Stimulated activated CD4-positive, alpha-beta T cell treated with anti-CD3 and anti-CD28 coated beads, Interleukin-1b, Interleukin-23, amount 100 ng/mL, for 4 hours (primary cell): Measurements from ENCODE around the gene FAM219A.
A peak's percentile ranks its signal among the peaks of the same experiment; 100 is the strongest.

Source experiments
- DNase-seq, 2 donors: peaks; one replicate each; pipeline ENCODE4 v3.0.0-alpha.2; 2020; ENCODE audit warnings: low read depth in 2 of 2

The FAM219A gene

DNA sequence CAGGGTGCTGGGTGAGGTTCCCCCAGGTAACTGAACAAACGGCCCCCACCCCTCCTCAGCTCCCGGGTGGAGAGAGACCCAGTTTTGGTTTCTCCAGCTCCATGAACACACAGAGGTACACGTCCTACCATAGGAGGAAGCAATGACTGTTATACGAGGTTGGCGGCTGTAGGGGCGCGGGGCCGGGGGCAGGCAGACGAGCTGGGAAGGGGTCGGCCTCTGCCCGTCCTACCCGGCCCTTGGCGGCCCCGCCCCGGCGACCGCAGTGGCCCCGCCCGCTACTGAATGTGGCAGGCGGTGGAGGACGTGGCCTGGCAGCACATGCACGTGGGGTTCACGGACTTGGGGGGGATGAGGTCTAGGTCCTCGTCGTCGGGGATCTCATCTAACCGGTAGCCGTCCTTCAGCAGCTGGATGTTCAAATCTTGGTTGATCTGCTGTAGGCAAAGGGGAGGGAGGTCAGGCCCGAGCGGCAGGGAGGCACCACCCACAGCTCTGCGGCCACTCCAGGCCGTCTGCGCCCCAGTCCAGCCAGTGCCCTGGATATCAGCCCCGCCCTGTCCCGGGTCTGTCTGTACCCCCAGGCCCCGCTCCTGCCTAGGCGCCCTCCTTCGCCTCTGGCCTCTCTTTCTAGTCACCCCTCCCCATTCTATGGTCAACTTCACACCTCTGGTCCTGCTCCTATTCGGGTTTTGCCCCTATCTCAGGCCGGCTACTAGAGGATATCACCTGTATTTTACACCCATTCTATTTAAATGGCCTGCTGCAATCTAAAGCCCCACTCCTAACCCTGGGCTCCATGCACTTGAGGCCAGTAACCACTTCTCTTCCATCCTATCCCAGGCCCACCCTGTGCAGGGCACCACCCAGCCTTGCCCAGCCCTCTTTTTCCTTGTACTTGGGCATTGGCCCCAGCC, 57.4 kb downstream of the FAM219A start:
- DNase-seq: no peak

DNA sequence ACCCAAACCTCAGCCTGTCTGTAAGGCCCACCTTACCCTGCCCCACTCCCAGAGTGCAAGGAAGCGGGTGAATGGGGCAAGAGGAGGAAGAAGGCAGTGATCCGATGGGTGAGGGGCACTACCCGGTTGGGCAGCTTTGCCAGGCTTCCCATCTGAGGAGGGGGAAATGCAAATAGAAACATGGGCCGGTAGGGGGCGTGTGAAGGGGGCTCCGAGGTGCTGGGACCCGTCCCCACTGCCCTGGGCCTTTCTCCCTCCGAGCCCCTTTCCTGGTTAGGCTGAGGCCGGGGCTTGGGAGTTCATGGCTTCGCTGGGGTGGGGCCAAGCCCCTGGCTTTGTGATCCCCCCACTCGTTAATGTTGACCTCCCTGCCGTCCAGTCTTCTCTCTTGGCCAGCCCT, 58.1 kb downstream of the FAM219A start:
- DNase-seq: no peak

DNA sequence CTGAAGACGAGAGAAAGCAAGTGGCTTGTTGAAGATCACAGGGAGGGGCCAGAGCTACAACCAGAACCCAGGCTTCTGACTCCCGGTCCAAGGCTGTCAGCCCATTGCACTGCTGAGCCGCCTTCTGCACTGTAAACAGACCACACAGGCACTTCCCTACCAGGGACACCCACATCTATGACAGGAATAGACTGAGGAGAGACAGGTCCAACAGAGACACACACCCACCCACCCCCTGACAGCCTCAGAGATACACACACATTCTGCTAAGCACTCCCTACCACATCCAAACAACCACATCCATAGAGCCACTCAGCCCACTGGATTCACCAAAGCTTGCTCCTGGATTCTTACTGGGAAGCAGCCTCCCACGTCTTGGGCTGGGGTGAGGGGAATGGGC, 58.6 kb downstream of the FAM219A start:
- no peak for DNase-seq

DNA sequence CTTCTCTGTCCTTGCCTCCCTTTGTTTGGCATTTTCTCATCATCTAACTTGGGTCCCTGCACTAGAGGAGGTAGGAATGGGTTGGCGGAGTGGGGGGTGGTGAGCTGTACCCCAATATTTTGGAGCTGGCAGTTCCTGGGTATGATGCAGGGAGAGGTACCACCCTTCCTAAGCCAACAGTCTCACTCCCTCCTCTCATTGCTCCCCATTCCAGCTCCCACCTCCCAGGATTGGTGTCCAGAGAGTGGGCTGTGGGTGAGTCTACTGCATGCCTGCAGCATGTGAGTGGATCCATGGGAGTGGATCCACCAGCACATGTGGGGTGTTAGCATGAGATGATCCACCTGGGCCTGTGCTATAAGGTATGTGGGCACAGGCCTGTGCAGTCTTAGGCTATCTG, 59.5 kb downstream of the FAM219A start:
- no peak for DNase-seq

DNA sequence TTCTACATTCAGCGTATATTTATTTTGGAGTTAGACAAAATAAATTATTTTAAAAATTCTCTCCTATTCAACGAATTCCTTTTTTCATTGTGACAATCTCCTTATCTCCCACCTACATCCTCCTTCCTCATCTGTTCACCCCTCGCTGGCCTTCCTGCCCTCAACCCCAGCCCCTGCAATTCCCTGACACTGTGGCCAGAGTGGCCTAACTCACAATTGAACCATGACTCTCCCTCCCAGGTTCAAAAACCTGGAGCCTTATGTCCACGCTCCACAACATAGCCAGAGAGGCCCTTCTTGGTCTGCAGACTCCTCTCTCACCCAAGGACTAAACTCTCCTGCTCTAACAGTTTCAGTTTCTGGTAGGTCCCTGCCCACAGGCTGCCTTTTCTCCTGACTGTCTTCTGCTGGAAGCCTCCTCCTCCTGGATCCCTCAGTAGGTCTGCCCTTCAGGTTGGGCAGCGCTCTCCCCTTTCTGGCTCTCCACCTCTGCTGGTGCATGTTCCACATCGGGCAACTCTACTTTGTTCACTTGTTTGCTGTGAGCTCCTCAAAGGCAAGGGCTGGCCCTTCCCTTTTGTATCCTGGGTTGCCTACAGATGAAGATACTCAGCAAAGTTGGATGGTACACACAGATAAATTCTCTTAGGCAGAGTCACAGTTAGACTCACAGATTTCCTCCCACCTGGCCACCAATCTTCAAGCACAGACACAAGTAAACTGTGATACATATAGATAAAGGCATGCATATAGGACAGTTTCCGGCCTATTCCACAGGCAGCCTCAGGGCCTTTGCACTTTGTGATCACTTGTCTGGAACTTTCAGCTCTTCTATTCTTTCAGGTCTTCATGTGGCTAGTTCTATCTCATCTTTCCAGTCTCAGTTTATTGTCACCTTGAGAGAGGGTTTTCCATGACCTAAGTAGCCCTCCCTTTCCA, 61.8 kb downstream of the FAM219A start:
- DNase-seq: no peak

DNA sequence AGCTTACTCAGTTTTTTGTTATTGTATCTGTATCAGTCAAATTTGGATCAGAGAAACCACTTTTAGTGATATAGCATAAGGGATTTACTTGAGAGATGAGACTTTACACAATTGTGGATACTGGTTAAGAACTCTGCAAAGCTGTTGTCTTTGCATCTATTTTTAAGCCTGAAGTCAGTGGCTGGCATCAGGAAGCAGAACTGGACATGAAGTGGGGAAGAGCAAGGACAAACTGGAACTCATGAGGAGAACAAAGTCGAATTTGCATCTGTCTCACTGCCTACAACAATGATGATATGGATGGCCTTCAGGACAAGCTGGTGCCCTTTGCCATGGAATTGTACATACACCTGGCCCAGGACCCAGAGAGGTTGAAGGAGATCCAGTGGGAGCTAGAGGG, 65.9 kb downstream of the FAM219A start:
- no peak for DNase-seq

DNA sequence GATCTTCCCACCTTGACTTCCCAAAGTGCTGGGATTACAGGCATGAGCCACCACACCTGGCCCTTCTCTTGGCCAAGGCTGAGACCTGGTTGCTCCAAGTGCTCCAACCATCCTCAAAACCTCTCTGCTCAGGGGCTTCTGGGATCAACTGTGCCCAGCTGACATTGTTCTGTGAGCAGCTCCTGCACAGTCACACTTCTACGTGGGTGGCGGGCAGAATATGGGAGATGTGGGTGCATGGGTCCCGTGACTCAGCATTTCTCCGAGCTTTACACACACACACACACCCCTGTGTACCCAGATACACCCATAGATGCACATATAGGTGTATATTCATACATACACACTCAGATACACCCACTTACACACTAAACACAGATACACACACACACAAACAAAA, 71.1 kb downstream of the FAM219A start:
- DNase-seq: no peak

DNA sequence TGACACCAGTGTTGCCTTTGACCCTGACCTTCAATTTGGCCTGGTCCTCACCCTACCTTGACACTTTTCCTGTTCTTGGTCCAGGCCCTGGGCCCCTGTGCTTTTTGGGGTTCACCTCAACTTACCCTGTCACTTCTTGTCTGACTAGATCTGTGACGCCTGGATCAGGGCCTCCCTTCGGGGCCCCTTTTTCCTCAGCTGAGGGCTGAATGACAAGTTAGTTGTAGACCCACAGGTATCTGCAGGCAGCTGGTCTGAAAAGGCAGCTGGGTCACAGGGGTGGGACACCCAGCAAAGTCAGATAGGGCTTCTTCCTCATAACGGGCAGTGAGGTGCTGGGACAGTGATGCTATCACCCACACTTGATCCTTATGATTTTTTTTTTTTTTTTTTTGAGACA, 71.7 kb downstream of the FAM219A start:
- DNase-seq: no peak

DNA sequence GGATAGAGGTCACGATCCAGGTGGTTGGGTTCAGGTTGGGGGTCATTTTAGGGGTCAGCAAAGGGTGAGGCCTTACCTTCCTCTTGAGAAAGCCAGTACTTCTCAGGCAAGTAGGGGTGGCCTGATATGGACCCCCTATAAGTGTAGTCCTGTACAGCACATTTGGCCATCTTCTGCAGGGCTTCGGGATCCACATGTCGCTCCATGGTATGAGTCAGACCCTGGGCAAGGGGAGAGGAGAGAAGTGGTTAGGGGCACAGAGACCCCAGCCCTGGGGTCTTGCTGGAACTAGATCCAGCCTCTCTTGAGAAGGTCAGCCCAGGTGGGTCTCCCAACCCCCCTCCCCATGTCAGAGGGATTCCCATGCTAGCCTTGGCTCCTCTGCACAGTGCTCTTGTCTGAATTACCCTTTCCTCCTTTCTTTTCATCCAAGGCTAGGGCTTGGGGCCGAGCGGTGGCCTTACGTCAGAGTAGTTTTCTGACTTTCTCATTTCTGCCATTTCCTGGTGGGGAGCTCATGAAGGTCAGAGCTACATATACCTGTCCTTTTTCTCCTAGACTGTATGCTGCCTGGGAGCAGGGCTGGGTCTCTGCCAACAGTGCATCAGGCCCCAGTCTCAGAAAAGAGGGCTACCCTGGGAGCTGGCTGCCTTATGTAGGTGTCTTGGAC, 72.7 kb downstream of the FAM219A start:
- DNase-seq: no peak

DNA sequence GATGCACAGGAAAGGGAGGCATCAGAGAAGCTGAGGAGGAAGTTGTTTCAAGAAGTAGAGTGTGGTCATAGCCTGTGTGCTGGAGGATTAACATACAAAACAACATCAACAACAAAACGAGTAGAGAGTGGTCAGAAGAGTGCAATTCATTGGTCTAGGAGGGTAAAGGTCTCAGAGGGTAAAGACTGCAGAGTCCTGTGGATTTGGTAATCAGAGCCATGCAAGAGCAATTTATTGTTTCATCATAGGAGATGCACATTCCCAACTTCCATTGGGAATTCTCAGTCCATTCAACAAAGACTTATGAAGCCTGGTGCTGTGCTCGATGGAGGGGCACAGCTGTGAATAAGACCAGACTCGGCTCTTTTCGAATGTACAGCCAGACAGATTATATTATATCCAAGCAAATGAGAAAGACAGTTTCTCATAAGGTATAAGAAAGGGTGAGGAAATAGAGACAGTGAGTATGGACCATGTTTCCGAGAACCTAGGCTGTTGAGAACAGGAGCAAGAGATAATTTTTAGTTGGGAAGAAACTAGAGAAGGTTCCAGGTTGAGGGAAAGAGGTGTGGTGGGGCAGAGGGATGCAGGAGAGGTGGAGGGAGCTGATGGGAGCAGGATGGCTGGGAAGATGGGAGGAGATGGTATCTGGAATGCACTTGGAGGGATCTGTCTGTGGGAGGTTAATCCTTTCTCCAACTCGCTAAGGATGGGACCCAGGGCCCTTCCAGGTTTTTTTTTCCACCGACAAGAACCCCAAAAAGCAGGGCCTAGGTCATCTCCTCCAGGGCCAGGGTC, 73.8 kb downstream of the FAM219A start:
- no peak for DNase-seq

DNA sequence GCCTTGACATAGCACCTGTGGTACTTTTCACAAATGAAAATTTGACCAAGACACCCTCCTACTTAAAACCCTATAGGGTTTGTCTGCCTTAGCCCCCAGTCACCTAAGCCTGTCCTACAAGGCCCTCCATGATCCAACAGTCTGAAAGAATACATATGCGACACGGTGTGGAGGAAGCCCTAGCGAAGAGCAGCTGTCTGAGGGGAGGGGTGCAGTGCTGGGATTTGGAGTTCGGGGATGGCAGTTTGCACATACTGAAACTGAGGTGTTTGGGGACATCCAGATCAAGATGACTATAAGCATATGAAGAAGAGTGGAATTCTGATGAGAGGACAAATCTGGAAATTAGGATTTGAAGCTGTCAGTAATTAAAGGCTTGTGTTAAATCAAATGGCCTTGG, 74.5 kb downstream of the FAM219A start:
- DNase-seq: no peak

DNA sequence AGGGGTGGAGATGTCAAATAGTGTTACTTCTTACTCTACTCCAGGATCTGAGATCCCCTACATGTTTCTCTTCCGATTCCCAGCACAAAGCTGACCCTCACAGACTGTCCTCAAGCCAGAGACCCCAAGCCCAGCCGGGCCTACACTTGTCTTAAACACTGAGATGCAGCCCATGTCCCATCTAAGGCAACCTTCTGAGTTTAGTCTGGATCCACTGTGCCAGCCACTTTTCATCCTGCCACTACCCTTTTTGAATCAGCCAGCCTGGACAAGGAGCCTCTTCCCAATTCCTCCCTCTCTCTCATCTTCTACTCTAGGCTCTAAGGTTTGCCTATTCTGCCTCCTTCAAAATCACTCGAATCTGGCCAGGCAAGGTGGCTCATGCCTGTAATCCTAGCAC, 75.5 kb downstream of the FAM219A start:
- no peak for DNase-seq

DNA sequence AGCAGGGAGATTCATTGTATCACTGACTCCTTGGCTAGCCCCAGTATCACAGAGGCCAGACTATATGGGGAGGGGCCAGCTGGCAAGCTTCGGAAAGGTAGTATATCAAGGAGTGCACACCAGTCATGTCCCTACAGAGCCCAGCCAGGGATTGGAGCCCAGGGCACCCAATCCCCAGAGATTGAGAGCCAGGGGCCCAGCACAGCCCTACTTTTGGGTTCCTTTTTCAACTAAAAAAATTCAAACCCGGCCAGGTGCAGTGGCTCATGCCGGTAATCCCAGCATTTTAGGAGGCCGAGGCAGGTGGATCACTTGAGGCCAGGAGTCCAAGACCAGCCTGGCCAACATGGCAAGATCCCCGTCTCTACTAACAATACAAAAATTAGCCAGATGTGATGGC, 76.3 kb downstream of the FAM219A start:
- no peak for DNase-seq

DNA sequence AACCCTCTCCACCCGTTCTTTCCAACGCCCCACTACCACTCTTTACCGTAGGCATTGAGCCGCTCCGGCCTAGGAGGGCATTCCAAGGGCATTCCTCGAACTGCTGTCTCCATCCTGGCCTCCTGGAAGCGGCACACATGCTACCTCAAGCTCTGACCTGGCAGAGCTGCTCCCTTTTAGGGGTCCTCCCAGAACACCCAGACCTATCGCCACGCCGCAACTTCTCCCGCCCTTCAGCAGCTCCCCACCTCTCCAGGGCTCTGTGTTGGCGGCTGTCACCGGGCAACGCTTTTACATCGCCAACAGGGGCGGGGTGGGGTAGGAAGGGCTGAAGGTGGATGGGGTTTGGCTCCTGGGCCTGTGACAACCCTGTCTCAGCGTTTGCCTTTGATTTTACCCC, 77.0 kb downstream of the FAM219A start:
- DNase-seq: no peak

DNA sequence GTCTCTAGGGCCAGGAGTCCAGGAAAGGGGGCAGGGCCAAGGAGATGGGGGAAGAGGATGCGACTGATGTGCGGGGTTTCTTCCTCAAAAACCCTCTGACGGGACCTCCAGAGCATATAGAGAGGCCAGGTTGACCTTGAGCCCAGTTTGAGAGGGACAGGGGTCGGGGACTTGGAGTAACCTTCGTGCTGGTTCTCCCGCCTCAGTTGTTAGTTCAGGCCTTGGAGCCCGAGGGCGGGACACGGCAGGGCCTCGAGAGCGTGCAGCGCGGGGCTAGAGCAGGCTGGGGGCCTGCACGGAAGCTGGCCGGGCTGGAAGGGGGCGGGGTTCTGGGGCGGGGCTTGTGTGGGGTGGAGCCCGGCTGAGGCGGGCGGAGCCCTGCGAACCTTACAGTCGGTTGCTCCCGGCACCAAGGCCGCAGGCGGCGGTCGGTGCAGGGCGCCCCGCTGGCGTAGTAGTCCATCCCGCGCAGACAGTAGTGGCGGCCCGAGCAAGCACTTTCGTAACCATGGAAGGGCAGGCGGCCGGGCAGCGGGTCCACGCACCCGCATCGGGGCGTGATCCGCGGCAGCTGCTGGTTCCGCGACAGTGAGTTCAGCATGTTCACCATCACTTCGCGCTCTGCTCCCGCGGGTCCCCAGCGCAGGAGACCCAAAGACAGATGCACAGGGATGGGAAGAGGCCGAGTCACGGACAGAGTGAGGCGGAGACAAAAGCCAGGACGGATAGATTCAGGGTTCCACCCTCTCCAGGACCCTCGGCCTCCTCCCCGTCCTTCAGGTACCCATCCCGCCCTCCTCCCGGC, 77.7 kb downstream of the FAM219A start:
- DNase-seq: peak; percentile 71 to 76

DNA sequence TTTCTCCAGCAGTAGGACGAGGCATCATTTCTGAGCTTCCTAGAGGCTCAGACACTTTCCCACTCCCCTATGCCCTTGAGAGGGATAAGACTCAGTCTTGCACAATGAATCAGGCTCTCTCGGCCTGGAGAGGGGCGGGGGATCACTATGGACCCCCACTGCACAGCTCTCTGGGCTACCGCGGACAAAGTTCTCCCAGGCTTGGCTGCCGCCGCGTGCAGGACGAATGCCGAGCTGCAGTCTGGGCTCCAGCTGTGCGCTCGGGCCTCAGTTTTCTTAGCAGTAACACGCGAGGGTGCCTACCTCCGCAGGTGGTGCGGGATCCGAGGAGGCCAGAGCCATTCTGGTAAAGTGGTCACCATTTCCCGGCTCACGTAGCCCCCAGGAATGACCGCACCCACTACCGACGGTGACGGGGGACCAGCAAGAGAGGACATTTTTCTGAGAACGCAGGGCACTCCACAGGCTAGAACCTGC, 78.3 kb downstream of the FAM219A start:
- no peak for DNase-seq

DNA sequence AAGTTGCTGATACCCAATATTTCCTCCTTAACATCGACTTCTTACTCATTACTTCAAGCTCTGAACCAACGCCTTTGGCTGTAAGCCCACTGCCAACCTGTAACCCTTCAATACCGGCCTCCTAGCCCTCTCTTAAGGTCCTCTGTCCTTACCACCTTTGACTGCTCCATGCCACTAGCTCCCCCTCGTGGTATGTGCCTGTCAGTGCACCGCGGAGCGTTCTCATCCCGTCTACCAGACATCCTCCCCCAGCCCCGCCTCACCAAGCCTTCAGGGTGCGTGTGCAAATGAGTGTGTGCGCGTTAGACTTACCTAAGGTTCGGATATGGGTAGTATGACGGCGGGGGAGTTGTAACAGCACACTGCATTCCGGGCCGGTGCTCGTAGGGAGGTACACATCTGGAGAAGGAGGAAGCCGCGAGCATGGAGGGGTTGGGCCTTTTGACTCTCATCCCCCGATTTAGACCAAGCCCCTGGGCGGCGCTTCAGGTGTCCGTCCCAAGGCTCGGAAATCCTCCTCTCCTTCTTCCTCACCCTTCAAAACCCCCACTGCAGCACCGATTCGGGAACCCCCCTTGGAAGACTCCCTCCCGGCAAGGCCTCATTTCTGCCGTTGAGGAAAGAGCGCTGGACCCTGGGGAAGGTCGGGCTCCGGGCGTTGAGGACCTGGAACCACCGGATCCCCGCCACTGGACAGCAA, 78.9 kb downstream of the FAM219A start:
- peak; percentile 77 to 89 for DNase-seq

DNA sequence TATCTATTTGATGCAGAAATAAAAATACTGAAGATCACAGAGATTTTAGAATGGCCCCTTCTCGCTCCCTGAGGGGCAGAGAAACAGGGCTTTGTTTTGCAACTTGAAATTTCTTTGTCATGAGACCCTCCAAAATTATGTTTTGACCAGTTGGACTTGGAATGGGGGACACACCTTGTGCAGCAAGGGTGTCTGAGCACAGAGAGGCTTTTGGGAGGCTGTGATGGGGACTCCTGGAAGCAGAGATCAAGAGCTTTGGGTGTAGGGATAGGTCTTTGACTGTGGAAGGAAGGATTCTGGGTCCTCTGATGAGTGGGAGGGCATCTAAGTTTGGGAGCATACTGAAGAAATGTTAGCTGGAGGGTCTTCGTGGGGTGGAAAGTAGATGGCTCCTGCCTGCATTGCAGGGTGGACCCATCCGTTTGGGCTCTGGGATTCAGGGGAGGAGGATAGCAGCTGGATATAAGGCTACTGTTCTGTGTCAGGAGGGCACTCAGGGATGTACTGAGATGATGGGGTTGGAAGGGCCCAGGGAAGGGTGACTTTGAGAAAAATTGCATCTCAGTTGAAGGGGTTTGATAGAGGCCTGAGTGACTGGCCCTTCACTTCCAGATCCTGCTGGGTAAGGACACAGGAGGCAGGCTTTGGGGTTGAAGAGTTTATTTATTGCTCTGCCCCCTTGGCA, 79.9 kb downstream of the FAM219A start:
- no peak for DNase-seq

DNA sequence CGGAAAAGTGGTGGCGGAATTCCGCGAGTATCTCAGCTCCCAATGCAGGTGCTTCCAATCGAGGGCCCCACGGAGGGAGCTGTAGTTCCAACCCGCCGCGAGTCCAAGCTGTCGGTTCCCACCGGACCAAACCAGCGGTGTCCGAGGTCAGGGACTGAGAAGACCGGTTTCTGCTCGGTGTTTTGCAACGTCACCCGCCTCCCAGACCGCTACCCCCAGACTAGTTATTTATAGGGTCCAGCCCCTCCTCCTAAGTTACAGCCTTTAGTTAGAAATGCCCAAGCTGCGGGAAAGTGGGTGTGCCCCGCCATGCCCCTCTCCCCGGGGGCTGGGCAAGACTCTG, 81.0 kb downstream of the FAM219A start:
- no peak for DNase-seq
